HS-27A (cell line): Measurements from ENCODE around the gene VAV2.

Source experiments
- DNase-seq: peaks from one replicate; pipeline ENCODE4 v3.0.0-alpha.2; 2012; ENCODE audit warnings: low read depth, missing footprints

Gene VAV2

GRCh38 chr9:133796562-133796961, 195.6 kb downstream of the VAV2 start:
- DNase-seq, result no peak

GRCh38 chr9:133795049-133795448, 197.1 kb downstream of the VAV2 start:
- no peak for DNase-seq

- no peak for DNase-seq
Observed at GRCh38 chr9:133794016-133794760, 197.9 kb downstream of the VAV2 start.

GRCh38 chr9:133793471-133793870, 198.7 kb downstream of the VAV2 start:
- no peak for DNase-seq

- no peak for DNase-seq
Observed at GRCh38 chr9:133792721-133793470, 199.2 kb downstream of the VAV2 start.

- DNase-seq, result no peak
Observed at GRCh38 chr9:133791735-133792649, 200.1 kb downstream of the VAV2 start.

GRCh38 chr9:133791069-133791468, 201.1 kb downstream of the VAV2 start:
- no peak for DNase-seq

GRCh38 chr9:133789778-133790177, 202.3 kb downstream of the VAV2 start:
- no peak for DNase-seq

- DNase-seq, result no peak
Observed at GRCh38 chr9:133788819-133789717, 203.1 kb downstream of the VAV2 start.

GRCh38 chr9:133788045-133788818, 203.9 kb downstream of the VAV2 start:
- DNase-seq, result no peak

GRCh38 chr9:133787754-133788025, 204.4 kb downstream of the VAV2 start:
- DNase-seq, result no peak

- DNase-seq, result no peak
Observed at GRCh38 chr9:133786907-133787753, 205.0 kb downstream of the VAV2 start.

- no peak for DNase-seq
Observed at GRCh38 chr9:133786371-133786753, 205.8 kb downstream of the VAV2 start.

GRCh38 chr9:133785753-133786370, 206.3 kb downstream of the VAV2 start:
- no peak for DNase-seq

- no peak for DNase-seq
Observed at GRCh38 chr9:133784731-133785561, 207.2 kb downstream of the VAV2 start.

- no peak for DNase-seq
Observed at GRCh38 chr9:133783331-133783731, 208.8 kb downstream of the VAV2 start.

GRCh38 chr9:133782157-133783130, 209.7 kb downstream of the VAV2 start:
- no peak for DNase-seq

GRCh38 chr9:133781828-133782135, 210.3 kb downstream of the VAV2 start:
- DNase-seq, result no peak
